T-helper 1 cell treated with Interleukin-12 subunit alpha and Interleukin-12 subunit beta and Interleukin-4 antibody, amounts not matched to agents 30 μg/mL and 1 μg/mL, for 36 hours (primary cell): ENCODE measurements around the gene ETV7.
"Not testable (repeated sequence)": the region's sequence is repeated elsewhere in the genome, so short reads cannot be mapped to it uniquely, and the experiment has no call there.

Experiments
- H3K27ac Mint-ChIP-seq: one replicate; pipeline ENCODE4 v1.8.0; 2021; ENCODE audit warnings: mild to moderate bottlenecking, mixed read lengths
- H3K27me3 Mint-ChIP-seq: one replicate; pipeline ENCODE4 v1.8.0; 2021; ENCODE audit warnings: low read depth, mixed read lengths
- H3K36me3 Mint-ChIP-seq: one replicate; pipeline ENCODE4 v1.8.0; 2021; ENCODE audit warnings: low read depth, mixed read lengths
- H3K4me1 Mint-ChIP-seq: one replicate; pipeline ENCODE4 v1.8.0; 2021; ENCODE audit warnings: low read depth, mixed read lengths
- H3K4me3 Mint-ChIP-seq: one replicate; pipeline ENCODE4 v1.8.0; 2021; ENCODE audit warnings: mild to moderate bottlenecking, moderate library complexity, mixed read lengths
- H3K9me3 Mint-ChIP-seq: one replicate; pipeline ENCODE4 v1.8.0; 2021; ENCODE audit warnings: mixed read lengths

The ETV7 gene

DNA sequence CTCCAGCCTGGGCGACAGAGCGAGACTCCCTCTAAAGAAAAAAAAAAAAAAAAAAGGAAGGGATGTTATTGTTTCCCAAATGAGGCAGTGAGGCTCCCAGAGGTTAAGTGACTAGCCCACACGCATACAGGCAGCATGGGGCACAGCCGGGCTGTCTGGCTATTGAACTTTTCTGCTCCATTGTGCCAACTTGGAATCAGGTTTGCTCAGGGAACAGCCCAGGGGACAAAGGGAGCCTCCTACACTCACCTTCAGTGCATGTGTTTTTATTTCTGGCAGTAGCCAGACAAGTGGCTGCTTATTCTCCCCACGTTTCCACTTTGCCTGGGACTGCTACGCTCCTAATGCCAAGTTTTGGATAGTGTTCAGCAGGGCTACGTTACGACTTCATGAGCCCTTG, 10.7 kb downstream of the ETV7 start:
- Mint-ChIP-seq H3K27ac (no peak overlapping the region), H3K9me3 (no peaks in the 10 kb centered on the region), H3K4me1 (peaks cover 6% of the 10 kb centered on the region), H3K4me3 (no peak overlapping the region), H3K36me3 (no peaks in the 10 kb centered on the region), H3K27me3 (peaks cover 3% of the 10 kb centered on the region)

- no peak overlapping the region for H3K27ac Mint-ChIP-seq
- H3K4me1 Mint-ChIP-seq, result peaks cover 6% of the 10 kb centered on the region
- no peaks in the 10 kb centered on the region for H3K9me3 Mint-ChIP-seq
- no peaks in the 10 kb centered on the region for H3K36me3 Mint-ChIP-seq
- H3K4me3 Mint-ChIP-seq, result no peak overlapping the region
- H3K27me3 Mint-ChIP-seq, result peaks cover 3% of the 10 kb centered on the region
Measured at GRCh38 chr6:36376183-36376582, 11.3 kb downstream of the ETV7 start.

GRCh38 chr6:36375644-36376155, 11.8 kb downstream of the ETV7 start:
- H3K4me1 Mint-ChIP-seq, result peaks cover 6% of the 10 kb centered on the region
- H3K36me3 Mint-ChIP-seq, result no peaks in the 10 kb centered on the region
- no peak overlapping the region for H3K4me3 Mint-ChIP-seq
- H3K27ac Mint-ChIP-seq, result no peak overlapping the region
- no peaks in the 10 kb centered on the region for H3K9me3 Mint-ChIP-seq
- peaks cover 3% of the 10 kb centered on the region for H3K27me3 Mint-ChIP-seq

DNA sequence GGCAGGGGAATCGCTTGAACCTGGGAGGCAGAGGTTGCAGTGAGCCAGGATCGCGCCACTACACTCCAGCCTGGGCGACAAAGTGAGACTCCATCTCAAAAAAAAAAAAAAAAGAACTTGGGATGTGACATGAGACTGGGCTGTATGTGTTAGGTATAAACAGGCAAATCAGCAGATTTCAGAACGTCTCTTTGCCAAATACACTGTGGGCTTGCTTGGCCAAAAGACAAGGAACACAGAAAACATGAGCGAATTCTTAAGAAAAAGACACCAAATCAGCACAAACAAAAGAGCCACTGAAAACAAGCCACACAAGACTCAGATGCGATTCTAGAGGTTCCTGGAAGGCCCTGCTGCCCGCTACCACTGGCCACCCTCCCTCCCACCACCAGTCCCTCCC, 12.5 kb downstream of the ETV7 start:
- Mint-ChIP-seq H3K4me3 (no peak overlapping the region), H3K27ac (no peak overlapping the region), H3K4me1 (peaks cover 6% of the 10 kb centered on the region), H3K27me3 (peaks cover 3% of the 10 kb centered on the region), H3K36me3 (no peaks in the 10 kb centered on the region), H3K9me3 (no peaks in the 10 kb centered on the region)

DNA sequence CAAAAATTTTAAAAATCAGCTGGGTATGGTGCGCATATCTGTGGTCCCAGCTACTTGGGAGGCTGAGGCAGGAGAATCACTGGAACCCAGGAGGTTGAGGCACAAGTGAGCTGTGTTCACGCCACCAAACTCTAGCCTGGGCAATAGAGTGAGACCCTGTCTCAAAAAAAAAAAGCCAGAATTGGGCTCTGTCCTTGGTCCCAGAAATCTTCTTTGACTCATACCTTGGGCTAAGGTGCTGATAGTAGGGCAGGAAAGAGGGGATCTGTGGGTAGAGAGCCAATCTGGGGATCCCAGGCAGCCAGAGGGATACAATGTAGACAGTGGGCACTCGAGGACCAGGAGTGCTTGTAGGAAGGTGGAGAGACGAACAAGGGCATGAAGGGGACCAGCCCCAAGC, 13.3 kb downstream of the ETV7 start:
- H3K27me3 Mint-ChIP-seq, result peaks cover 3% of the 10 kb centered on the region

GRCh38 chr6:36373368-36374019, 14.0 kb downstream of the ETV7 start:
- H3K4me3 Mint-ChIP-seq, result no peak overlapping the region
- H3K27ac Mint-ChIP-seq, result no peak overlapping the region
- no peaks in the 10 kb centered on the region for H3K9me3 Mint-ChIP-seq
- H3K27me3 Mint-ChIP-seq, result peaks cover 3% of the 10 kb centered on the region
- H3K4me1 Mint-ChIP-seq, result peaks cover 2% of the 10 kb centered on the region
- peaks cover 2% of the 10 kb centered on the region for H3K36me3 Mint-ChIP-seq

More for the DNA sequence above, 13.3 kb downstream of the ETV7 start:
- peaks cover 4% of the 10 kb centered on the region for H3K4me1 Mint-ChIP-seq
- H3K4me3 Mint-ChIP-seq, result no peak overlapping the region
- H3K27ac Mint-ChIP-seq, result no peak overlapping the region
- H3K9me3 Mint-ChIP-seq, result no peaks in the 10 kb centered on the region
- no peaks in the 10 kb centered on the region for H3K36me3 Mint-ChIP-seq

GRCh38 chr6:36372088-36372487, 15.4 kb downstream of the ETV7 start:
- Mint-ChIP-seq H3K4me1 (no peaks in the 10 kb centered on the region), H3K9me3 (no peaks in the 10 kb centered on the region), H3K4me3 (no peak overlapping the region), H3K27me3 (peaks cover 3% of the 10 kb centered on the region), H3K36me3 (peaks cover 4% of the 10 kb centered on the region), H3K27ac (no peak overlapping the region)

GRCh38 chr6:36371211-36371610, 16.3 kb downstream of the ETV7 start:
- Mint-ChIP-seq H3K27me3 (peaks cover 3% of the 10 kb centered on the region), H3K27ac (no peak overlapping the region), H3K4me1 (no peaks in the 10 kb centered on the region), H3K4me3 (no peak overlapping the region), H3K9me3 (no peaks in the 10 kb centered on the region), H3K36me3 (peaks cover 4% of the 10 kb centered on the region)

- Mint-ChIP-seq H3K27ac (no peak overlapping the region), H3K4me1 (no peaks in the 10 kb centered on the region), H3K9me3 (no peaks in the 10 kb centered on the region), H3K27me3 (peaks cover 3% of the 10 kb centered on the region), H3K4me3 (no peak overlapping the region), H3K36me3 (peaks cover 4% of the 10 kb centered on the region)
Measured at GRCh38 chr6:36370638-36371037, 16.8 kb downstream of the ETV7 start.

DNA sequence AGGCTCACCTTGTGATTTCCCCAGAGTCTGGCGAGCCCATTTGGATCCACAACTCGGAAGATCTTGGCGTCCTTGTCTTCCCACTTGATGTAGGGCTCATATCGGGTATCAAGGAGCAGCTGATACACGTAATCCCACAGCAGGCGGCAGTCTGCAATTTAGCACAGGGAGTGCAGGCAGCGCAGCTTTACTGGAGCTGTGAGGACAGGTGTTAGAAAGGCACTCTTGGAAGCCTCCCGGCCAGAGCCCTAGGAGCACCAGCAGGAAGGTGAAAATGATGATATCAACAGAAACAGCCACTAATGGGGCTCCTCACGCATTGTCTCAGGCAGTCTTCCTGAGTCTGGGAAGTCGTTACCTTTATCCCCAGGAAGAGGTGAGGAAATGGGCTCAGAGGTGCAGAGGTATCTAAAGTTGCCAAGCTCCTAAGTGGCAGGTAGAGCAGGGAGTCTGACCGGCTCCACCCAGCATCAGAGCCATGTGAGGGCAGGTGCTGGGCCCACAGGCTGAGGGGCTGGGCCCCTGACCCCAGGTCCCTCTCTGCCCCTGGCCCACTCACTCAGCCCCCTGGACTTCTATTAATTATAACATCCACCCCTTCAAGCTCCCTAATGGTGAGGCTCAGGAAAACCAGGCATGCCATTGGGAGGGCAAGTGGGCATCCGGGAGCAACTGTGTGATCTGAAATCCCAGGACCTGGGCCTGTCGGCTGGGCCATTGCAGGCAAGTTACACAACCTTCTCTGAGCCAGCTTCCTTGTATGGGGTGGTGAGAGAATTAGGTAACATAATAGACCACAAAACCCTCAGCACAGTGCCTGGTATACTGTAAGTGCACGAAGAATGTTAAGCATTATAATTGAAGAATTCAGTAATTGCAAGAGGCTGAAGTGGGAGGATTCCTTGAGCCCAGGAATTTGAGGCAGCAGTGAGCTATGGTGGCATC, 18.3 kb downstream of the ETV7 start:
- no peak overlapping the region for H3K27ac Mint-ChIP-seq
- H3K4me3 Mint-ChIP-seq, result no peak overlapping the region
- H3K27me3 Mint-ChIP-seq, result no peaks in the 10 kb centered on the region
- H3K9me3 Mint-ChIP-seq, result no peaks in the 10 kb centered on the region
- peaks cover 4% of the 10 kb centered on the region for H3K36me3 Mint-ChIP-seq
- H3K4me1 Mint-ChIP-seq, result peaks cover 8% of the 10 kb centered on the region

- no peak overlapping the region for H3K4me3 Mint-ChIP-seq
- H3K27ac Mint-ChIP-seq, result no peak overlapping the region
- no peaks in the 10 kb centered on the region for H3K9me3 Mint-ChIP-seq
- H3K4me1 Mint-ChIP-seq, result peaks cover 8% of the 10 kb centered on the region
- H3K36me3 Mint-ChIP-seq, result peaks cover 4% of the 10 kb centered on the region
- no peaks in the 10 kb centered on the region for H3K27me3 Mint-ChIP-seq
Measured at GRCh38 chr6:36368421-36368820, 19.0 kb downstream of the ETV7 start.

DNA sequence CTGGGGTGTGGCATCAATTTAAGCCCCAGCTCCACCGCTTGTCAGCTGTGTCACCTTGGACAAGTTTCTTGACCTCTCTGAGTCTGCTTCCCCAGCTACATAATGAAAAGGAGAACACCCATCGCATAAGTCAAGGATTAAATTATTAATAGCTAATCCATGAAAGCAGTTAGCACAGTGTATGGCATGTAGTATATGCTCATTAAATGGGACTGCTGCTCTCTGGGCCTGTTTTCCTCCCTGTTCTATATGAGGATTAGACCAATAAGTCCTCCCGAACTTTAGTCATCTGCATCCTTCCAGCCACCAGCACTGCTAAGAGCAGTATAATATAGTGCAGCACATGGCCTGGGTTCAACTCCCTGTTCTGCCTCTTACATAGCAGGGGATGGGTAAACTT, 19.7 kb downstream of the ETV7 start:
- Mint-ChIP-seq H3K27me3 (no peaks in the 10 kb centered on the region), H3K36me3 (peaks cover 6% of the 10 kb centered on the region)

DNA sequence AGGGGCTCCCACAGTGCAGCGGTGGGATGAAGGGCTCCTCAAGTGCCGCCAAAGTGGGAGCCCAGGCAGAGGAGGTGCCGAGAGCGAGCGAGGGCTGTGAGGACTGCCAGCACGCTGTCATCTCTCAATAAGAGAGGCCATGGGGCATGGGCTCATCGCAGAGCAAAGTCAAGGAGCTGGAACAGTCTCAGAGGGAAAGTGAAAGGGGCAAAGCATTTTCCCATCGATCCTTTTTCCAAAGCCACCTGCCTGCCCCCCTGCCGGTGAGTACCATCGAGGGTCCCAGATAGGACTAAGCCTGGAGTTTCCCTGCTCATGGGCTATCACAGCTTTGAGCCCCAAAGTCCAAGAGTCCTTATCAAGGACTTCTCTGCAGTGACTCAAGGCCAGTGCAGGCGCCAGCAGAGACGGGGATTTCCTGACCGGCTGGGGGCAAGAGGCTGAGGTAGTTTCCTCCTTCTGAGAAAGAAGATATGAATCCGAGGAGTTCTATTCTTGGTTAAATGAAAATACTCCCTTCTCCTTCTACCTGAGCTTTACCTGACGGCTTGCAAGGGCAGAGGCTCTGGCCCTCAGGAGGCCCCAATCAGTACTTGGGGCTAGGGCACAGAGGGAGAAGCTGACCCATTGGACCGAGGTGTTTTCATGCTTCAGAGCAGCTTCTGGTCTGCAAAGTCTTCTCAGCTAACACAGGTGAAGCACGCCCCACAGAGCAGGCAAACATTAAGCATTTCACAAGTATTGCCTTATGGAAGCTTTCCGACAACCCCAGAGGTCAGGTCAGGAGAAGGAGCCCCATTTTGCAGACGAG, 22.6 kb downstream of the ETV7 start:
- peak overlapping the region; percentile 75 for H3K27ac Mint-ChIP-seq

More for the DNA sequence above, 19.7 kb downstream of the ETV7 start:
- peaks cover 10% of the 10 kb centered on the region for H3K4me1 Mint-ChIP-seq
- no peaks in the 10 kb centered on the region for H3K9me3 Mint-ChIP-seq
- H3K4me3 Mint-ChIP-seq, result no peak overlapping the region
- H3K27ac Mint-ChIP-seq, result no peak overlapping the region

GRCh38 chr6:36364061-36364635, 23.3 kb downstream of the ETV7 start:
- H3K27ac Mint-ChIP-seq, H3K27me3 Mint-ChIP-seq, H3K9me3 Mint-ChIP-seq, H3K4me3 Mint-ChIP-seq, H3K36me3 Mint-ChIP-seq: not testable (repeated sequence)
- peaks cover 13% of the 10 kb centered on the region for H3K4me1 Mint-ChIP-seq

More for the DNA sequence above, 22.6 kb downstream of the ETV7 start:
- H3K27me3 Mint-ChIP-seq, result no peaks in the 10 kb centered on the region
- peaks cover 8% of the 10 kb centered on the region for H3K36me3 Mint-ChIP-seq
- no peaks in the 10 kb centered on the region for H3K9me3 Mint-ChIP-seq
- no peak overlapping the region for H3K4me3 Mint-ChIP-seq
- H3K4me1 Mint-ChIP-seq, result peaks cover 13% of the 10 kb centered on the region
